ENCODE results near the gene INSRR.

The INSRR gene

GRCh38 chr1:156858959-156859522 lies at the start of gene INSRR:
Gene INSRR (minus strand): TSS chr1:156859117. CDS start chr1:156858621, 496 bp downstream.
- DNase-seq (ENCODE audit: extremely low read depth in 1 of 2, low read depth in 1 of 2): no peak

- DNase-seq (ENCODE audit: extremely low read depth in 1 of 2, low read depth in 1 of 2): no peak
Measured at GRCh38 chr1:156908541-156908940, 49.6 kb upstream of the INSRR start.

- DNase-seq (ENCODE audit: extremely low read depth in 1 of 2, low read depth in 1 of 2): no peak
Measured at GRCh38 chr1:156906206-156906906, 47.4 kb upstream of the INSRR start.

- DNase-seq (ENCODE audit: extremely low read depth in 1 of 2, low read depth in 1 of 2): no peak
Measured at GRCh38 chr1:156905651-156906050, 46.7 kb upstream of the INSRR start.

- no peak for DNase-seq (ENCODE audit: extremely low read depth in 1 of 2, low read depth in 1 of 2)
Measured at GRCh38 chr1:156905176-156905575, 46.3 kb upstream of the INSRR start.

GRCh38 chr1:156904187-156904959 lies 45.5 kb upstream of the INSRR start:
- DNase-seq (ENCODE audit: extremely low read depth in 1 of 2, low read depth in 1 of 2): no peak

GRCh38 chr1:156903328-156904091 lies 44.6 kb upstream of the INSRR start:
- no peak for DNase-seq (ENCODE audit: extremely low read depth in 1 of 2, low read depth in 1 of 2)

- no peak for DNase-seq (ENCODE audit: extremely low read depth in 1 of 2, low read depth in 1 of 2)
Measured at GRCh38 chr1:156901966-156902915, 43.3 kb upstream of the INSRR start.

GRCh38 chr1:156901590-156901900 lies 42.6 kb upstream of the INSRR start:
- DNase-seq (ENCODE audit: extremely low read depth in 1 of 2, low read depth in 1 of 2): no peak

GRCh38 chr1:156900896-156901589 lies 42.1 kb upstream of the INSRR start:
- no peak for DNase-seq (ENCODE audit: extremely low read depth in 1 of 2, low read depth in 1 of 2)

- DNase-seq (ENCODE audit: extremely low read depth in 1 of 2, low read depth in 1 of 2): no peak
Measured at GRCh38 chr1:156899956-156900718, 41.2 kb upstream of the INSRR start.

GRCh38 chr1:156898971-156899664 lies 40.2 kb upstream of the INSRR start:
- no peak for DNase-seq (ENCODE audit: extremely low read depth in 1 of 2, low read depth in 1 of 2)

GRCh38 chr1:156898161-156898566 lies 39.2 kb upstream of the INSRR start:
- no peak for DNase-seq (ENCODE audit: extremely low read depth in 1 of 2, low read depth in 1 of 2)

GRCh38 chr1:156897078-156897825 lies 38.3 kb upstream of the INSRR start:
- no peak for DNase-seq (ENCODE audit: extremely low read depth in 1 of 2, low read depth in 1 of 2)

GRCh38 chr1:156896490-156897033 lies 37.6 kb upstream of the INSRR start:
- DNase-seq (ENCODE audit: extremely low read depth in 1 of 2, low read depth in 1 of 2): no peak

- DNase-seq (ENCODE audit: extremely low read depth in 1 of 2, low read depth in 1 of 2): no peak
Measured at GRCh38 chr1:156895927-156896326, 37.0 kb upstream of the INSRR start.

GRCh38 chr1:156895455-156895812 lies 36.5 kb upstream of the INSRR start:
- DNase-seq (ENCODE audit: extremely low read depth in 1 of 2, low read depth in 1 of 2): no peak
